Kidney (tissue), 14 donors: ENCODE data around the gene MYBPH. TPM values are rescaled to one million over a fixed set of nuclear protein-coding genes. Genes with fewer than 3 reads are reported as not detected.

ENCODE experiments used
- DNase-seq, 5 donors: peaks; one replicate each; pipeline ENCODE4 v3.0.0-alpha.2; 2013 to 2020
- FAIRE-seq: peaks from 2 replicates; lab custom pipeline; 2012; peaks lifted over from hg19 to GRCh38; lab: Jason Lieb, UNC
- H3K27ac ChIP-seq, 2 donors: one replicate each; pipeline ENCODE4 v1.7.0; 2013; ENCODE audit warnings: low read depth in 2 of 2, low read length in 2 of 2, inconsistent platforms in 1 of 2
- H3K27me3 ChIP-seq: one replicate; pipeline ENCODE4 v1.7.1; 2013; ENCODE audit warnings: low read length, inconsistent platforms; ENCODE audit not compliant: control insufficient read depth, insufficient read depth
- H3K36me3 ChIP-seq, 3 donors: one replicate each; pipeline versions ENCODE4 v1.7.0 to v1.7.1; 2013; ENCODE audit warnings: low read length in 3 of 3, control low read depth in 1 of 3, inconsistent platforms in 1 of 3; ENCODE audit not compliant: insufficient read depth in 3 of 3, control insufficient read depth in 2 of 3
- H3K4me1 ChIP-seq, 3 donors: one replicate each; pipeline versions ENCODE4 v1.7.0 to v1.7.1; 2013; ENCODE audit warnings: low read length in 3 of 3, inconsistent platforms in 1 of 3, low read depth in 1 of 3; ENCODE audit not compliant: control insufficient read depth in 2 of 3, insufficient read depth in 2 of 3
- H3K4me3 ChIP-seq, 3 donors: one replicate each; pipeline versions ENCODE4 v1.7.0 to v1.8.1; 2013; ENCODE audit warnings: low read length in 3 of 3, control low read depth in 1 of 3, inconsistent platforms in 1 of 3
- H3K9ac ChIP-seq, 3 donors: one replicate each; pipeline versions ENCODE4 v1.7.0 to v1.7.1; 2013; ENCODE audit warnings: low read length in 3 of 3, control low read depth in 1 of 3, inconsistent platforms in 1 of 3
- H3K9me3 ChIP-seq, 3 donors: one replicate each; pipeline versions ENCODE4 v1.7.0 to v1.7.1; 2013; ENCODE audit warnings: low read length in 3 of 3, control low read depth in 1 of 3, inconsistent platforms in 1 of 3; ENCODE audit not compliant: control insufficient read depth in 2 of 3, insufficient read depth in 1 of 3
- CTCF ChIP-seq: IDR thresholded peaks from 3 replicates; pipeline ENCODE4 v1.5.1; 2012; ENCODE audit warnings: mild to moderate bottlenecking, moderate library complexity, borderline replicate concordance; ENCODE audit not compliant: insufficient read depth; ENCODE audit errors: extremely low read depth
- intact Hi-C: fragments of 100-400 bp; cut with DNase I; formaldehyde crosslinking; loops from one replicate; pipeline ENCODE4 v1.11.1; 2022
- polyA plus RNA-seq: library from polyadenylated mRNA; stranded (reverse); fragments of 350-450 nt; fragmentation: Illumina TruSeq; extraction: RNeasy Lipid Tissue Mini Kit (QIAGEN cat#74804); gene quantifications from one replicate; pipeline ENCODE4 v1.2.3, GENCODE V29; 2014; ENCODE audit warnings: low read depth, low replicate concordance; ENCODE audit not compliant: insufficient read depth
- total RNA-seq: library from RNA; stranded (reverse); fragmentation: NEBNext Ultra II Directional; extraction: Animal tissue kit (Norgen Biotek cat#: 25700); gene quantifications from one replicate; pipeline ENCODE4 v1.2.1, GENCODE V29; 2021
- donor health status: control.
- donor health status: control.
- donor health status: control.
- donor health status: control.
- donor health status: control.
- donor health status: DM: yes; HTN: yes; CAD: no.
- donor health status: Normal renal cell carcinoma (clear cell type).

The MYBPH gene
- total and polyA plus RNA-seq, 2 donors from 2014 or later: 2.3 TPM; not detected in 1

- no peak for TF ChIP-seq CTCF
- H3K36me3 ChIP-seq: no peaks in the 10 kb centered on the region
- peak within 1 kb of the TSS in 1 of 3 donors; percentile 35 for H3K9ac ChIP-seq
- H3K27me3 ChIP-seq: no peaks in the 10 kb centered on the region
- intact Hi-C loops: no loop called here
- H3K9me3 ChIP-seq: no peaks in the 10 kb centered on the region
- DNase-seq (peak; percentile 79 to 89 (median 85)), FAIRE-seq (no peak)
- H3K4me1 ChIP-seq: peaks cover 3 to 26% (median 14%) of the 10 kb centered on the region in 3 donors
- peak within 1 kb of the TSS; percentile 21 to 62 (median 43) for H3K4me3 ChIP-seq
- H3K27ac ChIP-seq: no peak within 1 kb of the TSS
Observed at GRCh38 chr1:203127666-203128430, 47.8 kb downstream of the MYBPH start, which contains the start of gene ADORA1. TSS of gene ADORA1 (plus strand) at chr1:203127726. CDS start at chr1:203128842, 1,116 bp downstream.

GRCh38 chr1:203126866-203127665 is 48.6 kb downstream of the MYBPH start:
- H3K36me3 ChIP-seq: no peaks in the 10 kb centered on the region
- H3K27ac ChIP-seq: no peak overlapping the region
- H3K4me3 ChIP-seq: peak overlapping the region in 1 of 3 donors; percentile 62
- H3K27me3 ChIP-seq: no peaks in the 10 kb centered on the region
- FAIRE-seq: no peak
- no peak for TF ChIP-seq CTCF
- DNase-seq: peak in 2 of 5 donors; percentile 27 to 34
- no peaks in the 10 kb centered on the region for H3K9me3 ChIP-seq
- H3K4me1 ChIP-seq: peaks cover 3 to 26% (median 14%) of the 10 kb centered on the region in 3 donors
- H3K9ac ChIP-seq: peak overlapping the region in 1 of 3 donors; percentile 35
- intact Hi-C loops: no loop called here

GRCh38 chr1:203126151-203126865 is 49.3 kb downstream of the MYBPH start:
- no peak overlapping the region for H3K9ac ChIP-seq
- intact Hi-C loops: no loop called here
- DNase-seq (peak in 3 of 5 donors; percentile 18 to 73 (median 53)), FAIRE-seq (no peak)
- no peaks in the 10 kb centered on the region for H3K36me3 ChIP-seq
- H3K9me3 ChIP-seq: no peaks in the 10 kb centered on the region
- no peak overlapping the region for H3K27ac ChIP-seq
- peak; percentile 40 for TF ChIP-seq CTCF
- H3K4me1 ChIP-seq: peaks cover 3 to 26% (median 14%) of the 10 kb centered on the region in 3 donors
- H3K4me3 ChIP-seq: no peak overlapping the region
- no peaks in the 10 kb centered on the region for H3K27me3 ChIP-seq
